ENCODE measurements around the gene SNX21. TPM values are rescaled to one million over a fixed set of nuclear protein-coding genes. Genes with fewer than 3 reads are reported as not detected.
A peak's percentile ranks its signal among the peaks of the same experiment; 100 is the strongest.

Gene SNX21
- total and polyA plus RNA-seq, 9 of the 15 experiments (the other 6 are each of a cell fraction or from before 2014, with no cell fraction given), result 0.10 to 1.2 (median 0.42) TPM

DNA sequence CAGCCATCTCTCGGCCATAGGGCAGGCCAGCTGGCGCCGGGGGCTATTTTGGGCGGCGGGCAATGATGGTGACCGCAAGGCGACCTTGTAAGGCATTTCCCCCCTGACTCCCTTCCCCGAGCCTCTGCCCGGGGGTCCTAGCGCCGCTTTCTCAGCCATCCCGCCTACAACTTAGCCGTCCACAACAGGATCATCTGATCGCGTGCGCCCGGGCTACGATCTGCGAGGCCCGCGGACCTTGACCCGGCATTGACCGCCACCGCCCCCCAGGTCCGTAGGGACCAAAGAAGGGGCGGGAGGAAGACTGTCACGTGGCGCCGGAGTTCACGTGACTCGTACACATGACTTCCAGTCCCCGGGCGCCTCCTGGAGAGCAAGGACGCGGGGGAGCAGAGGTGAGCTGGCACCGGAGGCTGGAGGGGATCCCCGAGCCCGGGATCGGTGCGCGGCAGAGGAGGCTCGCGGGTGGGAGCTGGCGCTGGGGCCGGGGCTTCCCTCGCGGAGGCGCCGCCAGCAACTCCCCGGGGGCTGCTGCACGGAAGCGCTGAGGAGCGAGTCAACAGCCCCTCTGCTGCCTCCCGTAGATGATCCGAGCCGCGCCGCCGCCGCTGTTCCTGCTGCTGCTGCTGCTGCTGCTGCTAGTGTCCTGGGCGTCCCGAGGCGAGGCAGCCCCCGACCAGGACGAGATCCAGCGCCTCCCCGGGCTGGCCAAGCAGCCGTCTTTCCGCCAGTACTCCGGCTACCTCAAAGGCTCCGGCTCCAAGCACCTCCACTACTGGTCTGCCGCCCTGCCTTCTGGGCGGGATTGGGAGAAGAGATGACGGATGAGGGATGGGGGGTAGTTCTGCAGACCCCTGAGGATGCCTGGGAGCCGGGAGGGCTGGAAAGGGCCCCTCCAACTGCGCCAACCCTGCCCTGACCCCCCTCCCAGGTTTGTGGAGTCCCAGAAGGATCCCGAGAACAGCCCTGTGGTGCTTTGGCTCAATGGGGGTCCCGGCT, 57.7 kb downstream of the SNX21 start, which contains the start of the genes CTSA and NEURL2 (continued):
- TF ChIP-seq, protein P1, sequence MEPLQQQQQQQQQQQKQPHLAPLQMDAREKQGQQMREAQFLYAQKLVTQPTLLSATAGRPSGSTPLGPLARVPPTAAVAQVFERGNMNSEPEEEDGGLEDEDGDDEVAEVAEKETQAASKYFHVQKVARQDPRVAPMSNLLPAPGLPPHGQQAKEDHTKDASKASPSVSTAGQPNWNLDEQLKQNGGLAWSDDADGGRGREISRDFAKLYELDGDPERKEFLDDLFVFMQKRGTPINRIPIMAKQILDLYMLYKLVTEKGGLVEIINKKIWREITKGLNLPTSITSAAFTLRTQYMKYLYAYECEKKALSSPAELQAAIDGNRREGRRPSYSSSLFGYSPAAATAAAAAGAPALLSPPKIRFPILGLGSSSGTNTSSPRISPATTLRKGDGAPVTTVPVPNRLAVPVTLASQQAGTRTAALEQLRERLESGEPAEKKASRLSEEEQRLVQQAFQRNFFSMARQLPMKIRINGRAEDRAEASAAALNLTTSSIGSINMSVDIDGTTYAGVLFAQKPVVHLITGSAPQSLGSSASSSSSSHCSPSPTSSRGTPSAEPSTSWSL (CRISPR knock-in tag; IDR thresholded peaks at IDR 0.05; ENCODE audit: borderline replicate concordance), result no peak
- TF ChIP-seq HMGN3 (IDR thresholded peaks at IDR 0.05; ENCODE audit: borderline replicate concordance, extremely low read depth, insufficient read length, low read depth, low read length), result peak; percentile 74
- no peak for TF ChIP-seq PREB (CRISPR knock-in tag; IDR thresholded peaks at IDR 0.05)
- TF ChIP-seq CC2D1A (IDR thresholded peaks at IDR 0.05), result 0 out of 2 replicates have a peak, but pooled peaks have one; percentile 22
- TF ChIP-seq ZNF444 (CRISPR knock-in tag; IDR thresholded peaks at IDR 0.05), result no peak
- no peak for TF ChIP-seq ZNF23 (CRISPR knock-in tag; IDR thresholded peaks at IDR 0.05)
- TF ChIP-seq FOXM1 (IDR thresholded peaks at IDR 0.05; ENCODE audit: low read depth), result no peak
- TF ChIP-seq FOXM1 (CRISPR knock-in tag; IDR thresholded peaks at IDR 0.05; ENCODE audit: low read depth), result no peak
- TF ChIP-seq ZKSCAN8 (CRISPR knock-in tag; IDR thresholded peaks at IDR 0.05), result no peak
- TF ChIP-seq, protein P2, sequence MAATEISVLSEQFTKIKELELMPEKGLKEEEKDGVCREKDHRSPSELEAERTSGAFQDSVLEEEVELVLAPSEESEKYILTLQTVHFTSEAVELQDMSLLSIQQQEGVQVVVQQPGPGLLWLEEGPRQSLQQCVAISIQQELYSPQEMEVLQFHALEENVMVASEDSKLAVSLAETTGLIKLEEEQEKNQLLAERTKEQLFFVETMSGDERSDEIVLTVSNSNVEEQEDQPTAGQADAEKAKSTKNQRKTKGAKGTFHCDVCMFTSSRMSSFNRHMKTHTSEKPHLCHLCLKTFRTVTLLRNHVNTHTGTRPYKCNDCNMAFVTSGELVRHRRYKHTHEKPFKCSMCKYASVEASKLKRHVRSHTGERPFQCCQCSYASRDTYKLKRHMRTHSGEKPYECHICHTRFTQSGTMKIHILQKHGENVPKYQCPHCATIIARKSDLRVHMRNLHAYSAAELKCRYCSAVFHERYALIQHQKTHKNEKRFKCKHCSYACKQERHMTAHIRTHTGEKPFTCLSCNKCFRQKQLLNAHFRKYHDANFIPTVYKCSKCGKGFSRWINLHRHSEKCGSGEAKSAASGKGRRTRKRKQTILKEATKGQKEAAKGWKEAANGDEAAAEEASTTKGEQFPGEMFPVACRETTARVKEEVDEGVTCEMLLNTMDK (IDR thresholded peaks at IDR 0.05; ENCODE audit: borderline replicate concordance, insufficient read depth, low read depth, low read length, poor library complexity, severe bottlenecking), result peak; percentile 85
- TF ChIP-seq, protein P3, sequence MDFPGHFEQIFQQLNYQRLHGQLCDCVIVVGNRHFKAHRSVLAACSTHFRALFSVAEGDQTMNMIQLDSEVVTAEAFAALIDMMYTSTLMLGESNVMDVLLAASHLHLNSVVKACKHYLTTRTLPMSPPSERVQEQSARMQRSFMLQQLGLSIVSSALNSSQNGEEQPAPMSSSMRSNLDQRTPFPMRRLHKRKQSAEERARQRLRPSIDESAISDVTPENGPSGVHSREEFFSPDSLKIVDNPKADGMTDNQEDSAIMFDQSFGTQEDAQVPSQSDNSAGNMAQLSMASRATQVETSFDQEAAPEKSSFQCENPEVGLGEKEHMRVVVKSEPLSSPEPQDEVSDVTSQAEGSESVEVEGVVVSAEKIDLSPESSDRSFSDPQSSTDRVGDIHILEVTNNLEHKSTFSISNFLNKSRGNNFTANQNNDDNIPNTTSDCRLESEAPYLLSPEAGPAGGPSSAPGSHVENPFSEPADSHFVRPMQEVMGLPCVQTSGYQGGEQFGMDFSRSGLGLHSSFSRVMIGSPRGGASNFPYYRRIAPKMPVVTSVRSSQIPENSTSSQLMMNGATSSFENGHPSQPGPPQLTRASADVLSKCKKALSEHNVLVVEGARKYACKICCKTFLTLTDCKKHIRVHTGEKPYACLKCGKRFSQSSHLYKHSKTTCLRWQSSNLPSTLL (IDR thresholded peaks at IDR 0.05), result no peak
- no peak for TF ChIP-seq MAFF (IDR thresholded peaks at IDR 0.05; ENCODE audit: low read length)
- TF ChIP-seq MTA1 (IDR thresholded peaks at IDR 0.05; ENCODE audit: borderline replicate concordance), result no peak
- TF ChIP-seq, protein P4, sequence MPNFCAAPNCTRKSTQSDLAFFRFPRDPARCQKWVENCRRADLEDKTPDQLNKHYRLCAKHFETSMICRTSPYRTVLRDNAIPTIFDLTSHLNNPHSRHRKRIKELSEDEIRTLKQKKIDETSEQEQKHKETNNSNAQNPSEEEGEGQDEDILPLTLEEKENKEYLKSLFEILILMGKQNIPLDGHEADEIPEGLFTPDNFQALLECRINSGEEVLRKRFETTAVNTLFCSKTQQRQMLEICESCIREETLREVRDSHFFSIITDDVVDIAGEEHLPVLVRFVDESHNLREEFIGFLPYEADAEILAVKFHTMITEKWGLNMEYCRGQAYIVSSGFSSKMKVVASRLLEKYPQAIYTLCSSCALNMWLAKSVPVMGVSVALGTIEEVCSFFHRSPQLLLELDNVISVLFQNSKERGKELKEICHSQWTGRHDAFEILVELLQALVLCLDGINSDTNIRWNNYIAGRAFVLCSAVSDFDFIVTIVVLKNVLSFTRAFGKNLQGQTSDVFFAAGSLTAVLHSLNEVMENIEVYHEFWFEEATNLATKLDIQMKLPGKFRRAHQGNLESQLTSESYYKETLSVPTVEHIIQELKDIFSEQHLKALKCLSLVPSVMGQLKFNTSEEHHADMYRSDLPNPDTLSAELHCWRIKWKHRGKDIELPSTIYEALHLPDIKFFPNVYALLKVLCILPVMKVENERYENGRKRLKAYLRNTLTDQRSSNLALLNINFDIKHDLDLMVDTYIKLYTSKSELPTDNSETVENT (CRISPR knock-in tag; IDR thresholded peaks at IDR 0.05), result peak; percentile 30; the same call in 1 of the 2 replicates
- TF ChIP-seq RBM22 (IDR thresholded peaks at IDR 0.05; ENCODE audit: low read depth, low read length, poor library complexity, severe bottlenecking), result no peak
